ENCODE results near the gene STK32C.
A peak's percentile ranks its signal among the peaks of the same experiment; 100 is the strongest.
"Not testable (repeated sequence)": the region's sequence is repeated elsewhere in the genome, so short reads cannot be mapped to it uniquely, and the experiment has no call there.

STK32C gene

DNA sequence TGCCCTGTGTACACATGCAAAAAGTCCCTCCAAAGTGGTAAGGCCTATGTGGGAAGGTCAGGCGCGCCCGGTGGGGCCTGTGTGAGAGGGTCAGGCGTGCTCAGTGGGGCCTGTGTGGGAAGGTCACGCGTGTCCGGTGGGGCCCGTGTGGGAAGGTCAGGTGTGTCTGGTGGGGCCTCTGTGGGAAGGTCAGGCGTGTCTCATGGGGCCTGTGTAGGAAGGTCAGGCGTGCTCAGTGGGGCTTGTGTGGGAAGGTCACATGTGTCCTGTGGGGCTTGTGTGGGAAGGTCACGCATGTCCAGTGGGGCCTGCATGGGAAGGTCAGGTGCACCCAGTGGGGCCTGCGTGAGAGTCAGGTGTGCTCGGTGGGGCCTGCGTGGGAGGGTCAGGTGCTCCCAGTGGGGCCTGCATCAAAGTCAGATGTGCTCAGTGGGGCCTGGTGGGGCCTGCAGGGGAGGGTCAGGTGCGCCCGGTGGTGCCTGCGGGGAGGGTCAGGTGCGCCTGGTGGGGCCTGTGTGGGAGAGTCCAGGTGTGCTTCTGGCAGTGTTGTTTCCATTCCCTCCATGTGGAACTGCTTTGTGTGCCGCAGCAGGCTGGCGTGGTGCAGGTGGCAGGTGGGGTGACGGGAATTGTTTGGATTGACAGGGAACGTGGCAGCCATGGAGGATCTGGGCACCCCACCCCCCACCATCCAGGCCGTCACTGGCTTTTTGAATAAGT is 39.6 kb upstream of the STK32C start:
- peak overlapping the region; percentile 1 for H3K27ac Mint-ChIP-seq
- ATAC-seq (replicated peaks) = peak; percentile 31 to 64
- no peaks in the 10 kb centered on the region for H3K27me3 Mint-ChIP-seq
- H3K4me1 Mint-ChIP-seq = peaks cover 10 to 17% of the 10 kb centered on the region in 2 donors
- H3K4me3 Mint-ChIP-seq = no peak overlapping the region
- H3K36me3 Mint-ChIP-seq = peaks cover 29 to 42% of the 10 kb centered on the region in 2 donors
- DNase-seq = no peak
- H3K9me3 Mint-ChIP-seq = peaks cover 0 to 2% of the 10 kb centered on the region in 2 donors

DNA sequence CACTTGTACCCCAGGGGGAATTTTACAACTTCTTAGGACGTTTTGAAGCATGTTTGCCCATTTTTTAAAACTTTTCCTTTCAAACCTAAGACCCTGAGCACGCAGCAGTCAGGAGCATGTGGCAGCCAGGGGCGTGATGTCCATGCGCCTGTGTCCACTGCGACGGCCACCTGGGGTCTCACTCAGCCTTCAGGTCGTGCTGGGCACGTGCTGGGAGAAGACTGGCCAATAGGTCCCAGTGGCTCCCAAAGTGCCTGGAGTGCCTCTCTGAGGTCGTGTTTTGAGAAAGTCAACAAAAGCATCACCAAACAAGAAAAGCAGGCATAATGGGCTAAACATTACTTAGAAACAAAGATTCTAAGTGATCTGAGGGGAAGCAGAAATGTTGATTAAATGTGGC is 39.1 kb upstream of the STK32C start:
- ATAC-seq (replicated peaks) (no peak), DNase-seq (no peak)
- peak overlapping the region; percentile 1 for H3K27ac Mint-ChIP-seq
- no peak overlapping the region for H3K4me3 Mint-ChIP-seq
- no peaks in the 10 kb centered on the region for H3K27me3 Mint-ChIP-seq
- H3K9me3 Mint-ChIP-seq = peaks cover 0 to 3% of the 10 kb centered on the region in 2 donors
- peaks cover 32 to 47% of the 10 kb centered on the region in 2 donors for H3K36me3 Mint-ChIP-seq
- peaks cover 10 to 17% of the 10 kb centered on the region in 2 donors for H3K4me1 Mint-ChIP-seq

DNA sequence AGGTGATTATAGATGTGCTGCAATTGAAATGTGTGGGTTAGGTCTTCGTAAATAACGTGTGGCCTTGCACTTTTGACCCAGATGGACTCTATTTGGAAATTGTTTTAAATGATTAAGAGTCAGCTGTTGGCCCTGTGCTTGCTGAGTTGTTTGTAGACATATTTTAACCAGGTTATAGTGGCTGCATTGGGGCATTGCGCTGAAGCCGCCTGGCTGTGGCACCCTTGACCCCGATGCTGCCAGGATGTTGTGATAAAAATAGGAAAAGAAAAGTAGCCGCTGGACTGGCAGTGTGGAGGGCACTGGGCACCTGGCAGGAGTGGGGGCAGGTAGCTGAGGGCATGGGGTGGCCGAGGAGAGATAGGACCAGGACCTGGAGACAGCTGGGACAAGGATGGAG is 37.6 kb upstream of the STK32C start:
- ATAC-seq (replicated peaks) (no peak), DNase-seq (no peak)
- Mint-ChIP-seq H3K36me3 (peaks cover 31 to 47% of the 10 kb centered on the region in 2 donors), H3K27ac (no peak overlapping the region), H3K4me3 (no peak overlapping the region), H3K4me1 (peaks cover 10 to 17% of the 10 kb centered on the region in 2 donors), H3K27me3 (no peaks in the 10 kb centered on the region), H3K9me3 (peaks cover 0 to 3% of the 10 kb centered on the region in 2 donors)

DNA sequence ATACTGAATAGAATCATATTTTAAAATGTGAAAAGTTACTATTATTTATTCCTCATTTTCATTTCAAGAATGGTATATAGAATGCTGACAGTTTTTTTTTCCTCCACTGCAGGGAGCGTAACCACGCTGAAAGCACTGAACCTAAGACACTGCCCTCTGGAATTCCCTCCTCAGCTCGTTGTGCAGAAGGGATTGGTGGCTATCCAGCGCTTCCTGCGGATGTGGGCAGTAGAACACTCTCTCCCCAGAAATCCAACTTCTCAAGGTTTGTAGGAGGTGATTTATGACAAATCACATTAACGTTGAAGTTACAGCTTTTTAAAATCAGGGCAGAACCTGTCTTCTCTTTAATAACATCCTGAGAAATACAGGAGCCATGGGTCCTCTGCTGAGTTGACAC is 36.6 kb upstream of the STK32C start:
- Mint-ChIP-seq H3K27me3 (no peaks in the 10 kb centered on the region), H3K36me3 (peaks cover 29 to 44% of the 10 kb centered on the region in 2 donors), H3K4me1 (peaks cover 10 to 17% of the 10 kb centered on the region in 2 donors), H3K27ac (no peak overlapping the region), H3K9me3 (peaks cover 0 to 3% of the 10 kb centered on the region in 2 donors), H3K4me3 (no peak overlapping the region)
- ATAC-seq (replicated peaks) (no peak), DNase-seq (no peak)

DNA sequence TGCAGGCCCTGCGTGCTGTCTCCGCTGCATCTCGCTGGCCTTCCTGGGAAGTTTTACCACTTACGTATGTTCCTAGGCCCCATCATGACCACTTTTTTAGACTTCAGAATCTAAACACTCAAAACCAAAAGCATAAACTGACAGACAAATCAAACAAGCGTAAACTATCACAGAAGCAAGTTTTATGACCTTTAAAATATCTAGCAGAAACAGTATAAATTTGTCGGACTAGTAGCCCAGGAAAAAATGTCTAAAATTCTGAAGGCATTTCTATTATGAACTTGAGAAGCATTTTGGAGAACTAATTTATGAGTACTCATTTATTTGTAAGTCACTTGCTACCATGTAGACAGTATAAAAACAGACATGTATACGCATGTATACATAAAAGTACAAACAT is 34.8 kb upstream of the STK32C start:
- Mint-ChIP-seq H3K9me3 (peaks cover 0 to 3% of the 10 kb centered on the region in 2 donors), H3K27ac (no peak overlapping the region), H3K4me1 (peaks cover 10 to 18% of the 10 kb centered on the region in 2 donors), H3K4me3 (no peak overlapping the region), H3K27me3 (no peaks in the 10 kb centered on the region), H3K36me3 (peaks cover 26 to 35% of the 10 kb centered on the region in 2 donors)
- ATAC-seq (replicated peaks) = no peak
- no peak for DNase-seq

DNA sequence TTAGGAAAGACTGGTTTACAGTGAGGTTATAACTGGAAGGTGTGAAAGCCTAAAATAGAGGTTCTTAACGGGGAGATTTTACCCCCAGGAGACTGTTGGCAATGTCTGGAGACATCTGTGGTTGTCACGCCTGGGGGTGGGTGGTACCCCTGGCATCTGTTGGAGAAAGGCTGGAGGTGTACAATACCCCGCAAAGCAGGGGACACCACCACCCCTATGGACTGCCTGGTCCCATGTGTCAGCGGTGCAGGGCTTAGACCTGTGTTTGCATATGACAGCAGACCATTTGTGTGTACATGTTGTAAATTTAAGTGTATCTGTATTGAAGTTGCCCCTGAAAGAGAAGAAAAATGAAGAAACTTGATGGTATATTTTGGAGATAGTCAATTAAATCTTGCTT is 34.0 kb upstream of the STK32C start:
- Mint-ChIP-seq H3K27ac (no peak overlapping the region), H3K27me3 (no peaks in the 10 kb centered on the region), H3K4me3 (no peak overlapping the region), H3K9me3 (peaks cover 0 to 3% of the 10 kb centered on the region in 2 donors), H3K4me1 (peaks cover 9 to 18% of the 10 kb centered on the region in 2 donors), H3K36me3 (peaks cover 21 to 35% of the 10 kb centered on the region in 2 donors)
- no peak for DNase-seq
- ATAC-seq (replicated peaks) = no peak

DNA sequence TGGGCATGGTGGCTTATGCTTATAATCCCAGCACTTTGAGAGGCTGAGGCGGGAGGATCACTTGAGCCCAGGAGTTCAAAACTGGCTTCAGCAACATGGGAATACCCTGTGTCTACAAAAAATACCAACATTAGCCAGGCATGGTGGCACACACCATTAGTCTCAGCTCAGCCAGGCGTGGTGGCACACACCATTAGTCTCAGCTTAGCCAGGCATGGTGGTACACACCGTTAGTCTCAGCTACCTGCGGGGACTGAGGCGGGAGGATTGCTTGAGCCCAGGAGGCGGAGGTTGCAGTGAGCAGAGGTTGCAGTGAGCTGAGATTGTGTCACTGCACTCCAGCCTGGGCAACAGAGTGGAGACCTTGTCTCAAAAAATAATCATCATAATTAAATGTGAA is 33.3 kb upstream of the STK32C start:
- no peaks in the 10 kb centered on the region for H3K27me3 Mint-ChIP-seq
- DNase-seq (no peak), ATAC-seq (replicated peaks) (no peak)
- no peak overlapping the region for H3K4me3 Mint-ChIP-seq
- H3K4me1 Mint-ChIP-seq = peaks cover 14 to 22% of the 10 kb centered on the region in 2 donors
- peaks cover 18 to 33% of the 10 kb centered on the region in 2 donors for H3K36me3 Mint-ChIP-seq
- H3K9me3 Mint-ChIP-seq = peaks cover 0 to 3% of the 10 kb centered on the region in 2 donors
- H3K27ac Mint-ChIP-seq = no peak overlapping the region

DNA sequence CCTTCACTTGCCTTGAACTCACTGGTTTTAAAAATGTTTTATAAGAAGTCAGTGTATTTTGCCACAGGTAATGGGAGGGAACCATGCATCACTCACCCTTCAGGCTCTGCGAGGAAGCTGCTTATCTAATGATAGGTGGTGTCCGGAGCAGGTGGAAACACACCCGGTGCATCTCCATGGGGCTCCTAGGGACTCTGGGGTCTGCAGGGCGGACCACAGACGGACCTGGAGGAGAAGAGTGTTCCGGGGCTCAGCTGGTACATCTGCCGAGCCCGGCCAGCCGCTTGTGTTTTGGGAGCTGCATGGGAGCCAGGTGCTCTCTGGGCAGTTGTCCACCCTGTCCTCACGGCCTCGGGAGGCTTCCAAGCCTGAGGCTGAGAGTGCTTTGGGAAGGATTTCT is 31.5 kb upstream of the STK32C start:
- Mint-ChIP-seq H3K4me3 (no peak overlapping the region), H3K27ac (no peak overlapping the region), H3K4me1 (peaks cover 17 to 29% of the 10 kb centered on the region in 2 donors), H3K27me3 (no peaks in the 10 kb centered on the region), H3K36me3 (peaks cover 10 to 27% of the 10 kb centered on the region in 2 donors), H3K9me3 (peaks cover 0 to 3% of the 10 kb centered on the region in 2 donors)
- ATAC-seq (replicated peaks) = no peak
- DNase-seq = no peak

DNA sequence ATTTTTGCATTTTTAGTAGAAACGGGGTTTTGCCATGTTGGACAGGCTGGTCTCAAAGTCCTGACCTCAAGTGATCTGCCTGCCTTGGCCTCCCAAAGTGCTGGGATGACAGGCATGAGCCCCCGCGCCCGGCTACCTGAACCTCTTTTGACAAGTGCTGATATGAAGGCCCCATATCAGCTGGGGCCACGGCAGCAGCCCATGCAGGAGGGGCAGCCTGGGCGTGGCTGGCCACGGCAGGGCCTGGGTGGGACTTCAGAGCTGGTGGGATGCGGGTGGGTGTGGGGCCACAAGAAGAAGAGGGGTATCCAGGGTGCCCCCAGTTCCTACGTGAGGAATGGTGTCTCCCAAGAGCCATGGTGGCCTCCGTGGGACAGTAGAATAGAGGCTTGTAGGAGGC is 31.1 kb upstream of the STK32C start:
- Mint-ChIP-seq H3K4me1 (peaks cover 19 to 33% of the 10 kb centered on the region in 2 donors), H3K27me3 (no peaks in the 10 kb centered on the region), H3K36me3 (peaks cover 10 to 27% of the 10 kb centered on the region in 2 donors), H3K27ac (no peak overlapping the region), H3K4me3 (no peak overlapping the region), H3K9me3 (peaks cover 0 to 3% of the 10 kb centered on the region in 2 donors)
- no peak for DNase-seq
- ATAC-seq (replicated peaks) = no peak

DNA sequence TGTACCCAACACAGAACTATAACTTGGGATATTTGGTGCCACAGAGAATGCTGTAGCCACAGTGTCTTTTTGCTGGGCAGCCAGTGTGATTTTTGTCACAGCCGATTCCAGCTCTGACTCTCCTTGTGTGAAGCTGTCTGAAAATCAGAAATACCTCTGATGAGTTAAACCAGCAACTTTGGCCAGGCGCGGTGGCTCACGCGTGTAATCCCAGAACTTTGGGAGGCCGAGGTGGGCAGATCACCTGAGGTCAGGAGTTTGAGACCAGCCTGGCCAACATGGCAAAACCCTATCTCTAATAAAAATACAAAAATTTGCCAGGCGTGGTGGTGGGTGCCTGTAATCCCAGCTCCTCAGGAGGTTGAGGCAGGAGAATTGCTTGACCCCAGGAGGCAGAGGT is 30.1 kb upstream of the STK32C start:
- not testable (repeated sequence) for ATAC-seq (replicated peaks); H3K9me3 Mint-ChIP-seq; DNase-seq; H3K27me3 Mint-ChIP-seq; H3K27ac Mint-ChIP-seq
- Mint-ChIP-seq H3K4me3 (peak overlapping the region in 1 of 2 donors; percentile 87), H3K36me3 (peaks cover 10 to 27% of the 10 kb centered on the region in 2 donors), H3K4me1 (peaks cover 26 to 43% of the 10 kb centered on the region in 2 donors)

DNA sequence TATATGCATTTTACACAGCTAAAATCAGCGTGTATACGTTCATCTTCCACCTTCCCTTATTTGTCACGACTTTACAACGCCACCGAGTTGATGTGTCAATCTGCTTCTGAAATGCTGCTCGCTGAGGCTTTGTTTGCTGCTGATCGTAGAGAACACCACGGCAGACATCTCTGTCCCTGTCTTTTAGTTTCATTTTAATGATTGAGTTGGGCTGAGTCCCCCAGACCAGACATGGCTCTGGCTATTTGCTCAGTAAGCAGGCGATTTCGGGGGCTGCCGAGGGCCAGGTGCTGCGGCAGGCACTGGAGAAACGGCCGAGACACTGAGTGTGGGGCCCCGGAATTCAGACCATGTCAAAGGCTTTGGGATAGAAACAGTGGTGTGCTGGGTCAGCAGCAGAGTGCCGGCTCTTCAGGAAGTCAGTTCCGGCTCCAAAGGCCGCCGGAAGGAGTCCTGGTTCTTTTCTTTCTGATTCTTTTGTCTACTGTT is 29.2 kb upstream of the STK32C start:
- peak overlapping the region; percentile 87 to 93 for H3K4me3 Mint-ChIP-seq
- peaks cover 31 to 50% of the 10 kb centered on the region in 2 donors for H3K4me1 Mint-ChIP-seq
- H3K27ac Mint-ChIP-seq = peak overlapping the region; percentile 96
- no peaks in the 10 kb centered on the region for H3K9me3 Mint-ChIP-seq
- no peaks in the 10 kb centered on the region for H3K27me3 Mint-ChIP-seq
- ATAC-seq (replicated peaks) = no peak
- H3K36me3 Mint-ChIP-seq = peaks cover 6 to 22% of the 10 kb centered on the region in 2 donors
- no peak for DNase-seq

DNA sequence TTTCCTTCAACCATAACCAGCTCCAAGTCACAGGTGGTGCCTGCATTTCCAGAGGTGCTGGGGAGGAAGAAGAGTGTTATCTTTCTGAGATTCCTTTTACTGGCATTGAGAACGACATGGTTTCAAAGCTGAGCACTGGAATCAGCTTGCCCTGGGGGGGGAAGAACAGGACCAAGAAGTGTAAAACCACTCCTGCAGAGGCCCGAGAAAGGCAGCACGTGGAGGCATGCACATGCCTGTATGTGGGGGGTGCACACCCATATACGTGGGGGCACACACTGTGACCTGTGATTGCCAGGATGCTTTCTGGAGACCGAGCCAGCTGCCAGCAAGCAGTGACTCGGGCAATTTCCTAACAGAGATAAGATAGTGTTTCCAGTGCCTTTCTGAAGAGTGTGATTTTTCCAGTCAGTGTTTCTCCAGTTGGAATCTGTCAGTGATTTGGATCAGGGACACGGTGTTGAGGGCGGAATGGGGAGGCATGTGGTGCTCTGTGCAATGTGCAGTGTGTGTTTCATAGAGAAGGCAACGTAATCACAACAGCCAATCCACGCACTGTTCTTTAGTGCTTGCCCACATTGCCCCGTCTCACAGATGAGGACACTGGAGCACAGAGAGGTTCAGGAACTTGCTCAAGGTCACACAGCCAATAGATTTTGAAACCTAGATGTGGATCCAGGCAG is 28.5 kb upstream of the STK32C start:
- DNase-seq (no peak), ATAC-seq (replicated peaks) (no peak)
- Mint-ChIP-seq H3K27me3 (no peaks in the 10 kb centered on the region), H3K36me3 (peaks cover 4 to 23% of the 10 kb centered on the region in 2 donors), H3K9me3 (no peaks in the 10 kb centered on the region), H3K27ac (peak overlapping the region; percentile 86), H3K4me1 (peaks cover 32 to 58% of the 10 kb centered on the region in 2 donors), H3K4me3 (peak overlapping the region; percentile 58 to 66)

DNA sequence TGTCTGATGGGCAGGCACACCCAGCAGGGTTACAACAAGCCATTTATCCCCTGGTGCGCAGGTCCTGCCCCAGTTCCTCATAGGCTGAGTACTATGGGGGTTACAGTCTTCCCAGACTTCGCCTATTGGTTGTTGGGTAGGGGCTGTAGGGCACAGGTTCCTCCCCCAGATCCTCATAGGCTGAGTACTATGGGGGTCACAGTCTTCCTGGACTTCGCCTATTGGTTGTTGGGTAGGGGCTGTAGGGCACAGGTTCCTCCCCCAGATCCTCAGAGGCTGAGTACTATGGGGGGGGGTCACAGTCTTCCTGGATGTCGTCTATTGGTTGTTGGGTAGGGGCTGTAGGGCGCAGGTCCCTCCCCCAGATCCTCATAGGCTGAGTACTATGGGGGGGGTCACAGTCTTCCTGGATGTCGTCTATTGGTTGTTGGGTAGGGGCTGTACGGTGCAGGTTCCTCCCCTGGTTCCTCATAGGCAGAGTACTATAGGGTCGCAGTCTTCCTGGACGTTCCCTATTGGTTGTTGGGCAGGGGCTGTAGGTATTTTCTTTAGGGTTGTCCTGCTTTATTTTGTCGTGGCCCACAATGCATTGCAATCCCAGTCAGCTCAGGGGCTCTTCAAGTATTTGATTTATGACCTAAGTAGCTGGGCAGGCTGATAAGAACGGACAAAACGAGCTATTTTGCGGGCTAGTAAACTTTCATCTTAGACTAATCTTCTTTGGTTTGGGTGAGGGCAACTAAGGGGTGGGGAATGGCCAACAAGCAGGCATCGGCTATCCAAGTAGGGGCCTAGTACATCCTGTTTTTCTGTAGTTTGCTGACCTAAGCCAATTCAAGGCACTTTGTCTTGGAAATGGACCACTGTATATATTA is 27.7 kb upstream of the STK32C start:
- Mint-ChIP-seq H3K4me1 (peaks cover 32 to 66% of the 10 kb centered on the region in 2 donors), H3K9me3 (no peaks in the 10 kb centered on the region), H3K4me3 (peak overlapping the region; percentile 58 to 66), H3K27ac (peak overlapping the region; percentile 86), H3K27me3 (no peaks in the 10 kb centered on the region), H3K36me3 (peaks cover 5 to 25% of the 10 kb centered on the region in 2 donors)
- ATAC-seq (replicated peaks) (peak; percentile 46 to 48), DNase-seq (peak; percentile 53)

DNA sequence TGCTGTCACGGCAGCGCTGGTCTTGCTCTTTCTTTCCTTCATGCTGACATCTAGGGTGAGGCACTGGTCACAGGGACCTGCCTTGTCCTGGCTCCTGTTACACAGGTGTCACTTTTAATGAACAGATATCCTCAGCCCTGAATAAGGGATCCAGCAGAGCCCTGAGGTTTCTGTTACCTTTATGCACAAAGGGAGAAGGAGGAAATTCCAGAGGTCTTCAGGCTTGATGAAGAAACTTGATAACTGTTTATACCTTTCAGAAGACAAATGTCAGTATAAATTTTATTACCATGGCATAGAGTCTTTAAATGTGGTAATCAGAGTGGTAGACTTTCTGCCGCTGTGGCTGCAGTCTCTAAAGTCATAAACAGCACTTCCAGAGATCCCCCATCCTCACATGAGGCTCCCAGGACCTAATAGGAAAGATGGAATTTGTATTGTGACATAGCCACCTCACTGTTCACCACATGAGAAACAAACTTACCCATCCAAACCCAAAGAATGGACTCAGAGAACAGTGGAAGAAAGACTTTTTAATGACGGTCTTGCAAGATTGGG is 27.0 kb upstream of the STK32C start:
- H3K4me1 Mint-ChIP-seq = peaks cover 39 to 73% of the 10 kb centered on the region in 2 donors
- no peak for ATAC-seq (replicated peaks)
- no peak overlapping the region for H3K27ac Mint-ChIP-seq
- H3K27me3 Mint-ChIP-seq = no peaks in the 10 kb centered on the region
- peak overlapping the region; percentile 16 to 29 for H3K4me3 Mint-ChIP-seq
- H3K9me3 Mint-ChIP-seq = no peaks in the 10 kb centered on the region
- H3K36me3 Mint-ChIP-seq = peaks cover 7 to 32% of the 10 kb centered on the region in 2 donors
- DNase-seq = no peak

All from stimulated activated naive B cell treated with anti-CD40 and anti-IgM and Interleukin-4, amounts not matched to agents 10 μg/mL and 1 μg/mL and 100 μg/mL, for 72 hours (primary cell).